Measurements from ENCODE around the gene NOLC1.

Gene NOLC1

DNA sequence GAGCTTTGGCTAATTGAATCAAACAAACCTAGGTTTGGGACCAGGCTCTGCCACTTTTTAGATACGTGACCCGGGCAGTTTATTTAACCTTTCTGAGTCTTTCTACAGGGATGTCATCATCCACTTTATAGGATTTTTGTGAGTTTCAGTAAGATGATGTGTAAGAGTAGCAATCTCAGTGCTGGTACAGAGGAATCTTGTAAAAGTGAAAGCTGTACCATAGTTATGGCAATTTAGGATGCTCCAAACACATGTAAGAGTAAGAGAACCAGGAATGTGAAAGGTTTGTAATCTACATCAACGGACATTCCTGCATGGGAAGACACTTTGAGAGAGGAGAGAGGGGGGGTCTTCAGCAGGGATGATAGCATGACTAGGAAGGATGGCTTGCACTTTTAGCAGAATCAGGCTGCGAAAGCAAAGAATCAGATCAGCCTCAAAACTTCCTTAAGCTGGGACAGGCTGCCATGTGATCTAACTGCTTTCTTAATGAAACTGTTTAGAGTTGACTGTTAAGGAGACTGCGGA is 968 bp downstream of the NOLC1 start:
- Histone ChIP-seq H3K27ac (ENCODE audit: poor library complexity, severe bottlenecking) (peak overlapping the region; percentile 91), H3K27me3 (ENCODE audit: insufficient read depth, poor library complexity, severe bottlenecking) (no peaks in the 10 kb centered on the region), H3K4me1 (ENCODE audit: insufficient read depth, poor library complexity, severe bottlenecking) (peaks cover 12% of the 10 kb centered on the region), H3K4me3 (ENCODE audit: severe bottlenecking) (peak overlapping the region; percentile 69), H3K36me3 (ENCODE audit: low read depth) (peaks cover 75% of the 10 kb centered on the region), H3K9me3 (ENCODE audit: severe bottlenecking) (no peaks in the 10 kb centered on the region)
- TF ChIP-seq, protein P1, sequence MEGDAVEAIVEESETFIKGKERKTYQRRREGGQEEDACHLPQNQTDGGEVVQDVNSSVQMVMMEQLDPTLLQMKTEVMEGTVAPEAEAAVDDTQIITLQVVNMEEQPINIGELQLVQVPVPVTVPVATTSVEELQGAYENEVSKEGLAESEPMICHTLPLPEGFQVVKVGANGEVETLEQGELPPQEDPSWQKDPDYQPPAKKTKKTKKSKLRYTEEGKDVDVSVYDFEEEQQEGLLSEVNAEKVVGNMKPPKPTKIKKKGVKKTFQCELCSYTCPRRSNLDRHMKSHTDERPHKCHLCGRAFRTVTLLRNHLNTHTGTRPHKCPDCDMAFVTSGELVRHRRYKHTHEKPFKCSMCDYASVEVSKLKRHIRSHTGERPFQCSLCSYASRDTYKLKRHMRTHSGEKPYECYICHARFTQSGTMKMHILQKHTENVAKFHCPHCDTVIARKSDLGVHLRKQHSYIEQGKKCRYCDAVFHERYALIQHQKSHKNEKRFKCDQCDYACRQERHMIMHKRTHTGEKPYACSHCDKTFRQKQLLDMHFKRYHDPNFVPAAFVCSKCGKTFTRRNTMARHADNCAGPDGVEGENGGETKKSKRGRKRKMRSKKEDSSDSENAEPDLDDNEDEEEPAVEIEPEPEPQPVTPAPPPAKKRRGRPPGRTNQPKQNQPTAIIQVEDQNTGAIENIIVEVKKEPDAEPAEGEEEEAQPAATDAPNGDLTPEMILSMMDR (IDR thresholded peaks at IDR 0.05; ENCODE audit: poor library complexity, severe bottlenecking) = no peak
- DNase-seq (ENCODE audit: low spot score) = no peak
- ATAC-seq (ENCODE audit: low read depth) = no peak

DNA sequence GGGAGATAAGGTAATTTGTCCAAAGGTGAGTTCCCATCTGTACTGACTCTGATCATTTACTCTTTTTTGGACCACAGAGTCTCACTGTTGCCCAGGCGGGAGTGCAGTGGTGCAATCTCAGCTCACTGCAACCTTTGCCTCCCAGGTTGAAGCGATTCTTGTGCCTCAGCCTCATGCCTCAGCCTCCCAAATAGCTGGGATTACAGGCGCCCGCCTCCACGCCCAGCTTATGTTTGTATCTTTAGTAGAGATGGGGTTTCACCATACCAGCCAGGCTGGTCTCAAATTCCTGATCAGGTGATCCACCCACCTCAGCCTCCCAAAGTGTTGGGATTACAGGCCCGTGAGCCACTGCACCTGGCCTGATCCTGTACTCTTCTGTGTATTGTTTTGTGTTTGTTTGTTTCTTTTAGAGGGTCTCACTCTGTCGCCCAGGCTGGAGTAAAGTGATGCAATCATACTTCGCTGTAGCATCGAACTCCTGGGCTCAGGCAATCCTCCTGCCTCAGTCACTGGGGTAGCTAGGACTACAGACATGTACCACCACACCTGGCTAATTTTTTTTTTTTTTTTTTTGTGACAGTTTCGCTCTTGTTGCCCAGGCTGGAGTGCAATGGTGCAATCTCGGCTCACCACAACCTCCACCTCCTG is 2.4 kb downstream of the NOLC1 start:
- TF ChIP-seq, protein P1 (IDR thresholded peaks at IDR 0.05; ENCODE audit: poor library complexity, severe bottlenecking) = no peak
- H3K4me3 ChIP-seq (ENCODE audit: severe bottlenecking) = no peak overlapping the region
- no peak overlapping the region for H3K27ac ChIP-seq (ENCODE audit: poor library complexity, severe bottlenecking)
- no peaks in the 10 kb centered on the region for H3K27me3 ChIP-seq (ENCODE audit: insufficient read depth, poor library complexity, severe bottlenecking)
- ATAC-seq (ENCODE audit: low read depth) (no peak), DNase-seq (ENCODE audit: low spot score) (no peak)
- peaks cover 12% of the 10 kb centered on the region for H3K4me1 ChIP-seq (ENCODE audit: insufficient read depth, poor library complexity, severe bottlenecking)
- H3K36me3 ChIP-seq (ENCODE audit: low read depth) = peaks cover 76% of the 10 kb centered on the region
- H3K9me3 ChIP-seq (ENCODE audit: severe bottlenecking) = no peaks in the 10 kb centered on the region

DNA sequence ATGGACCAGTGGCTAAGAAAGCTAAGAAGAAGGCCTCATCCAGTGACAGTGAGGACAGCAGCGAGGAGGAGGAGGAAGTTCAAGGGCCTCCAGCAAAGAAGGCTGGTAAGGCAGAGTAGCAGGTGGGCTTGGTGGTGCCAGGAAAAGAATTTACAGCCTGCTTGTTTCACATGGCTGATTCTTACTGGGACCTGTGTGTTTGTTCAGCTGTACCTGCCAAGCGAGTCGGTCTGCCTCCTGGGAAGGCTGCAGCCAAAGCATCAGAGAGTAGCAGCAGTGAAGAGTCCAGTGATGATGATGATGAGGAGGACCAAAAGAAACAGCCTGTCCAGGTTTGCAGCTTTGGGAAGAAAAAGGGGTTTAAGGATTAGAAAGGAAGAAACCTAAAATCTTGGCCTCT is 5.0 kb downstream of the NOLC1 start:
- DNase-seq (ENCODE audit: low spot score) (no peak), ATAC-seq (ENCODE audit: low read depth) (no peak)
- no peaks in the 10 kb centered on the region for H3K27me3 ChIP-seq (ENCODE audit: insufficient read depth, poor library complexity, severe bottlenecking)
- no peaks in the 10 kb centered on the region for H3K4me1 ChIP-seq (ENCODE audit: insufficient read depth, poor library complexity, severe bottlenecking)
- H3K9me3 ChIP-seq (ENCODE audit: severe bottlenecking) = no peaks in the 10 kb centered on the region
- TF ChIP-seq, protein P1 (IDR thresholded peaks at IDR 0.05; ENCODE audit: poor library complexity, severe bottlenecking) = no peak
- peaks cover 91% of the 10 kb centered on the region for H3K36me3 ChIP-seq (ENCODE audit: low read depth)
- H3K4me3 ChIP-seq (ENCODE audit: severe bottlenecking) = no peak overlapping the region
- no peak overlapping the region for H3K27ac ChIP-seq (ENCODE audit: poor library complexity, severe bottlenecking)

DNA sequence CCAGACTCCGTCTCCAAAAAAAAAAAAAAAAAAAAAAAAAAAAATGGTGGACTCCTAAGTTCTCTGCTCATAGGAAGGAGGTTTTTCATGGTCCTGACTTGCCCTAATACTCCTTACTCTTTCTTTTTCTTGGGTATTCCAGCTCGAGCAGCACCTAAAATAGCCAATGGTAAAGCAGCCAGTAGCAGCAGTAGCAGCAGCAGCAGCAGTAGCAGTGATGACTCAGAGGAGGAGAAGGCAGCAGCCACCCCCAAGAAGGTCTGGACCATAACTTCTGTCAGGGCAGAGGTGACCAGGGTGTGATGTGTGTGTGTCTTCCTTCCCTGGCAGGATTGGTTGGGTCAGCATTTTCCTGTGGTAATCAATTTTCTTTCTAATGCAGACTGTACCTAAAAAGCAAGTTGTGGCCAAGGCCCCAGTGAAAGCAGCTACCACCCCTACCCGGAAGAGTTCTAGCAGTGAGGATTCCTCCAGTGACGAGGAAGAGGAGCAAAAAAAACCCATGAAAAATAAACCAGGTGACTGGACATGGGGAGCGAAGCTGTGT is 6.9 kb downstream of the NOLC1 start:
- H3K4me3 ChIP-seq (ENCODE audit: severe bottlenecking) = no peak overlapping the region
- H3K4me1 ChIP-seq (ENCODE audit: insufficient read depth, poor library complexity, severe bottlenecking) = no peaks in the 10 kb centered on the region
- no peak for ATAC-seq (ENCODE audit: low read depth)
- TF ChIP-seq, protein P1 (IDR thresholded peaks at IDR 0.05; ENCODE audit: poor library complexity, severe bottlenecking) = no peak
- no peak overlapping the region for H3K27ac ChIP-seq (ENCODE audit: poor library complexity, severe bottlenecking)
- H3K27me3 ChIP-seq (ENCODE audit: insufficient read depth, poor library complexity, severe bottlenecking) = no peaks in the 10 kb centered on the region
- no peaks in the 10 kb centered on the region for H3K9me3 ChIP-seq (ENCODE audit: severe bottlenecking)
- H3K36me3 ChIP-seq (ENCODE audit: low read depth) = peaks cover 100% of the 10 kb centered on the region
- DNase-seq (ENCODE audit: low spot score) = no peak

DNA sequence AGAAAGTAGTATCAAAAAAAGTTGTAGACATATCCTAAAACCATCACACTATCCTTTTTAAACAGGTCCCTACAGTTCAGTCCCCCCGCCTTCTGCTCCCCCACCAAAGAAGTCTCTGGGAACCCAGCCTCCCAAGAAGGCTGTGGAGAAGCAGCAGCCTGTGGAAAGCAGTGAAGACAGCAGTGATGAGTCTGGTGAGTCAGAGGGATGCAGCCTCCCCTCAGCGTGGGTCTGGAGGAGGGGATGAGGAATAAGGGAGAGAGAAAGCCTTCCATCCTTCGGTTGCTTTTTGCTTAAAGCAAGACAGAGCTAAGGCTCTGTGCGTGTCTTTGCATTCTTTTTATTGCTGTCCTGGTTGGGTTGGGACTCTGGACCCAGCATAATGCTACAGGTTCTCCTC is 7.6 kb downstream of the NOLC1 start:
- H3K27me3 ChIP-seq (ENCODE audit: insufficient read depth, poor library complexity, severe bottlenecking) = no peaks in the 10 kb centered on the region
- H3K27ac ChIP-seq (ENCODE audit: poor library complexity, severe bottlenecking) = no peak overlapping the region
- TF ChIP-seq, protein P1 (IDR thresholded peaks at IDR 0.05; ENCODE audit: poor library complexity, severe bottlenecking) = no peak
- no peak overlapping the region for H3K4me3 ChIP-seq (ENCODE audit: severe bottlenecking)
- no peak for ATAC-seq (ENCODE audit: low read depth)
- DNase-seq (ENCODE audit: low spot score) = no peak
- no peaks in the 10 kb centered on the region for H3K9me3 ChIP-seq (ENCODE audit: severe bottlenecking)
- H3K4me1 ChIP-seq (ENCODE audit: insufficient read depth, poor library complexity, severe bottlenecking) = no peaks in the 10 kb centered on the region
- H3K36me3 ChIP-seq (ENCODE audit: low read depth) = peaks cover 96% of the 10 kb centered on the region

Data from RWPE2 (cell line).